Small intestine (tissue), 7 donors: ENCODE measurements around the gene TBL1XR1. TPM values are rescaled to one million over a fixed set of nuclear protein-coding genes. Genes with fewer than 3 reads are reported as not detected.

ENCODE experiments used
- DNase-seq, 2 donors: peaks; one replicate each; pipeline versions ENCODE4 v3.0.0 to v3.0.0-alpha.2; 2013
- FAIRE-seq: peaks from 2 replicates; lab custom pipeline; 2012; peaks lifted over from hg19 to GRCh38; lab: Jason Lieb, UNC
- H3K27ac ChIP-seq, 3 donors: one replicate each; pipeline ENCODE4 v1.5.1; 2013; ENCODE audit warnings: low read length in 2 of 3, mild to moderate bottlenecking in 2 of 3, control low read depth in 1 of 3, inconsistent platforms in 1 of 3, low read depth in 1 of 3, moderate library complexity in 1 of 3
- H3K27me3 ChIP-seq, 3 donors: one replicate each; pipeline ENCODE4 v1.6.1; 2013; ENCODE audit warnings: low read length in 3 of 3, inconsistent platforms in 1 of 3; ENCODE audit not compliant: control insufficient read depth in 3 of 3, insufficient read depth in 3 of 3
- H3K36me3 ChIP-seq, 3 donors: one replicate each; pipeline ENCODE4 v1.6.1; 2013; ENCODE audit warnings: low read length in 3 of 3, inconsistent platforms in 1 of 3, low read depth in 1 of 3, mild to moderate bottlenecking in 1 of 3, moderate library complexity in 1 of 3; ENCODE audit not compliant: control insufficient read depth in 3 of 3, insufficient read depth in 2 of 3
- H3K4me1 ChIP-seq, 3 donors: one replicate each; pipeline ENCODE4 v1.6.1; 2013; ENCODE audit warnings: low read length in 2 of 3, inconsistent platforms in 1 of 3, low read depth in 1 of 3, mild to moderate bottlenecking in 1 of 3, moderate library complexity in 1 of 3; ENCODE audit not compliant: control insufficient read depth in 3 of 3, insufficient read depth in 2 of 3
- H3K4me3 ChIP-seq, 3 donors: one replicate each; pipeline ENCODE4 v1.5.1; 2013; ENCODE audit warnings: low read length in 3 of 3, control low read depth in 1 of 3, inconsistent platforms in 1 of 3, low read depth in 1 of 3, mild to moderate bottlenecking in 1 of 3, moderate library complexity in 1 of 3
- H3K9me3 ChIP-seq, 2 donors: one replicate each; pipeline ENCODE4 v1.6.1; 2013; ENCODE audit warnings: low read depth in 1 of 2, low read length in 1 of 2; ENCODE audit not compliant: control insufficient read depth in 2 of 2, insufficient read depth in 1 of 2
- WGBS, 3 donors: extraction: QIAGEN DNeasy Blood & Tissue Kit; methylation state at CpG; one replicate each; pipeline ENCODE4 v1.1.7; 2013; 5-methylcytosine and 5-hydroxymethylcytosine counted together
- polyA plus RNA-seq, 4 donors: library from polyadenylated mRNA; stranded (reverse) in 3 of 4; unstranded in 1 of 4; fragments of 200-250 nt in 3 of 4; fragments of 120-200 nt in 1 of 4; gene quantifications; one replicate each; pipeline versions ENCODE4 v1.2.1 to v1.2.3, GENCODE V29; 2013
- donor health status: healthy with polysubstance abuse.
- donor health status: control.
- donor health status: control.
- donor health status: Bipolar disorder and iron deficiency.
- donor health status: healthy.

TBL1XR1 gene
- polyA plus RNA-seq, 4 donors: 13.8 to 74.8 (median 27.7) TPM

DNA sequence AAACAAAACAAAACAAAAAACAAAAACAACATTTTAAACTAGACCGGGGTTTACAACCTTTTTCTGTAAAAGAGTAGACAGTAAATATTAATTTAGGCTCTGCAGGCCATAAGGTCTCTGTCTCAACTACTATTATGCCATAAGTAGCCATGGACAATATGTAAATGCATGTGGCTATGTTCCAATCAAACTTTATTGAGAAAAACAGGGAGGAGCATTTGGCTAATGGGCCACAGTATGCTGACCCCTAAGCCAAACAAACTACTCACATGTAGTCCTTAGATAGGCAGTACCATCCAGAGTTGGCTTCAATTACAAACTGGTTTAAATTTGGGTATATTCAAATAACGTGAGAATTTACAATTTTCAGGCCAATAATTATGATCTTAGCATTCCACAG is 144.2 kb downstream of the TBL1XR1 start:
- FAIRE-seq (no peak), DNase-seq (no peak)
- peaks cover 0 to 4% (median 0%) of the 10 kb centered on the region in 3 donors for H3K4me1 ChIP-seq
- peaks cover 5 to 12% (median 12%) of the 10 kb centered on the region in 3 donors for H3K36me3 ChIP-seq
- WGBS, 3 donors: 85 to 89% (median 86%) methylated on average over 2 of the region's 2 CpGs
- no peak overlapping the region for H3K4me3 ChIP-seq
- H3K27ac ChIP-seq: no peak overlapping the region
- H3K27me3 ChIP-seq: no peaks in the 10 kb centered on the region
- no peaks in the 10 kb centered on the region for H3K9me3 ChIP-seq

GRCh38 chr3:177051411-177051810 is 145.9 kb downstream of the TBL1XR1 start:
- DNase-seq (no peak), FAIRE-seq (no peak)
- Histone ChIP-seq H3K36me3 (peaks cover 8 to 17% (median 12%) of the 10 kb centered on the region in 3 donors), H3K4me1 (peaks cover 0 to 2% (median 0%) of the 10 kb centered on the region in 3 donors), H3K27me3 (no peaks in the 10 kb centered on the region), H3K9me3 (no peaks in the 10 kb centered on the region), H3K4me3 (no peak overlapping the region), H3K27ac (no peak overlapping the region)
- WGBS, 3 donors: 33 to 60% (median 54%) methylated on average over 4 of the region's 4 CpGs

GRCh38 chr3:177050501-177051237 is 146.6 kb downstream of the TBL1XR1 start:
- no peak overlapping the region for H3K27ac ChIP-seq
- FAIRE-seq (peak; percentile 81), DNase-seq (peak; percentile 55 to 66)
- no peaks in the 10 kb centered on the region for H3K9me3 ChIP-seq
- peaks cover 0 to 2% (median 0%) of the 10 kb centered on the region in 3 donors for H3K4me1 ChIP-seq
- WGBS, 3 donors: 49 to 55% (median 50%) methylated on average over 5 of the region's 5 CpGs
- H3K36me3 ChIP-seq: peaks cover 8 to 18% (median 12%) of the 10 kb centered on the region in 3 donors
- no peaks in the 10 kb centered on the region for H3K27me3 ChIP-seq
- H3K4me3 ChIP-seq: no peak overlapping the region

DNA sequence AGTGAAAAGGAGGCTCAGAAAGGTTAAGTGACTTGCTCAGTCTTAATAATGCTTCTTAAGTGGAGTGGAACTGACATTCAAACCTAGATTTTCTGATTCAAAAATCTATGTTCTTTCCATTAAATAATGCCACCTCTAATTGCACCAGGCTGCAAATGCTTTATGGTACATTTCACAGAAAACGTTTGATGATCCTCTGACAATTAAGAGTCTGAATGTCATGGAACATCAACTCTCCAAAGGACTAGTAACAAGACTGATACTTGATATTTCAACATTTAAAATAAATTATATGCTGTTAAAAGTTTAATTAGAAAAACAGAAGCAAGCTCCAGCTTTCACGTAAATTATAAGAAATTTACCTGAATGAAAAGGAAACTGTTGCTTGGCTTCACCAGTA is 151.5 kb downstream of the TBL1XR1 start:
- Histone ChIP-seq H3K4me3 (no peak overlapping the region), H3K4me1 (peaks cover 0 to 7% (median 0%) of the 10 kb centered on the region in 3 donors), H3K36me3 (peaks cover 3 to 23% (median 13%) of the 10 kb centered on the region in 3 donors), H3K27me3 (no peaks in the 10 kb centered on the region), H3K9me3 (no peaks in the 10 kb centered on the region), H3K27ac (no peak overlapping the region)
- WGBS, 3 donors: 82 to 89% (median 88%) methylated on average over 2 of the region's 2 CpGs
- no peak for FAIRE-seq
- DNase-seq: no peak

GRCh38 chr3:177045222-177045621 is 152.1 kb downstream of the TBL1XR1 start:
- WGBS, 3 donors: 96 to 98% (median 97%) methylated on average over 7 of the region's 7 CpGs
- no peaks in the 10 kb centered on the region for H3K27me3 ChIP-seq
- FAIRE-seq (no peak), DNase-seq (no peak)
- H3K27ac ChIP-seq: no peak overlapping the region
- no peak overlapping the region for H3K4me3 ChIP-seq
- H3K36me3 ChIP-seq: peaks cover 3 to 23% (median 13%) of the 10 kb centered on the region in 3 donors
- no peaks in the 10 kb centered on the region for H3K9me3 ChIP-seq
- peaks cover 0 to 7% (median 0%) of the 10 kb centered on the region in 3 donors for H3K4me1 ChIP-seq

DNA sequence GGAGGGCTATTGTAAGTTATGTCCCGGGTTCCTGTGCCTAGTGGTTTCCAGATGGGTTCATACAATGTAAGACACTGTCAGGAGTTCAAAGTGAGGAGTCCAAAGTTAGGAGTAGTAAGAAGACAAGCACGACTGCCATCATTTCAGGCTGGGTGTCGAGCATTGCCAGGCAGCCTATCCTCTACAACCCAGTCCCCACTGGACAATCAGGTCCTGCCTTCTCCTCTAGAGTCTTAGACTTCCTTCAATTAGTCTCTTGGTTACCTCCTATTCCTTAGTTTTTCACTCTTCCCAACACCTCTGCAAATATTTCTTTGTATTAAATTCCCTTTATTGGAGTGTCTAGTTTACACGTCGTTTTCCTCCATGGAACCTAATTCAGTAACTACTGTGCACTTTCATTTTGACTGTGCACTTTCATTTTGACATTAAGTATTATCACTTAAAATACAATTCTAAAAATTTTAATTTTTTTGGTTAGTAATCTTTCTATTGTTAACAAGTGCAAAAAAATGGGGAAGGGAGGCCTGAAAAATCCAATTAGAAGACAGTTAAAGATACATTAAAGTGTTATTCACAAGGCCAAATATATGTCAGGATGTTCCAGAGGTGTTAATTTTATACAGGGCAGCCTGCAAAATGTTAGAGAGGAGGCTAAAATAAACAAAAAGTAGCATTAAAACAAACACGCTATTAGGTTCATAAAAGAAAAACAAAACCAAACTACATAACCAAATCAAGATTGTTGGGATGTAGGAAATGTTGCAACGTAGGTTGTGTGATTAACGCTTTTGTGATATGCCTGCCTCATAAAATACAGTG is 155.3 kb downstream of the TBL1XR1 start:
- Histone ChIP-seq H3K27ac (no peak overlapping the region), H3K4me3 (no peak overlapping the region), H3K4me1 (peaks cover 0 to 5% (median 0%) of the 10 kb centered on the region in 3 donors), H3K36me3 (peaks cover 4 to 23% (median 15%) of the 10 kb centered on the region in 3 donors), H3K27me3 (no peaks in the 10 kb centered on the region), H3K9me3 (no peaks in the 10 kb centered on the region)
- 76 to 85% (median 77%) methylated on average over 8 of the region's 8 CpGs for WGBS, 3 donors
- DNase-seq: no peak
- FAIRE-seq: peak; percentile 10

DNA sequence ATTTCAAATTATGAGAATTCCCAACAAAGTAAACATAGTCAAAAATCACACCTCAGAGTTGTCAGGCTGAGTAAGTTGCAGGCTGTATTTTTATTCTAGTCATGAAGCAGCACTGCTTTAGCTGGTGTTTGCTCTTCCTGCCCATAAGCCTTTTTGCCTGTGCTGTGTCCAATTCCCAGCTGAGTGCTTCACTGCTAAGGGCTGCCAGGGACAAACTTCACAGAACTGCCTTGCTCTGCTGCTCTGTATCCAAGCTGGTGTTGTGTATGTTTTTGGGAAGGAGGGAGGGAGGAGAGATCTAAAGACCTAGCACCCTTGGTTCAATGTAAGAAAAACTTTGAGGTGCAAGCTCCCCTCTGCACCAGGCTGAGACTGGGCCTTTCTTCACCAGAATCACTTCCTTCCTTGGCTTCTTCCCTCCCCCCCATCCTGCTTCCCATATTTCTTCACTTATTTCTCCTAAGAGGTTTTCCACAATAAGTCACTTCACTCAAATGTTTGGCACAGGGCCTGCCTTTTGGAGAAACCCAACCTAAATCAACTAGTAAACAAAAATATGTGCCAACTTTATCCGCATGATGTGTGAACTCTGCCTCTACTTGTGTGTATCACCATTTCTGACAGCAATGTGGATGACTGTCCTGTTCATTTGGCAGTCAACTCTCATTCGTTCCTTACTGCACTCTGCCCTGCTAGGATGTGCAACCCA is 156.1 kb downstream of the TBL1XR1 start:
- 67 to 86% (median 83%) methylated on average over 2 of the region's 2 CpGs for WGBS, 3 donors
- no peak for DNase-seq
- Histone ChIP-seq H3K4me1 (peaks cover 0 to 5% (median 0%) of the 10 kb centered on the region in 3 donors), H3K9me3 (no peaks in the 10 kb centered on the region), H3K27me3 (no peaks in the 10 kb centered on the region), H3K36me3 (peaks cover 4 to 22% (median 15%) of the 10 kb centered on the region in 3 donors), H3K27ac (peak overlapping the region in 1 of 3 donors; percentile 66), H3K4me3 (no peak overlapping the region)
- no peak for FAIRE-seq
